Right cardiac atrium (tissue), 5 donors: Measurements from ENCODE around the gene TARBP2. TPM values are rescaled to one million over a fixed set of nuclear protein-coding genes. Genes with fewer than 3 reads are reported as not detected.

ENCODE experiments used
- ATAC-seq, 2 donors: fragments of 200-7000 bp; cut with Tn5 transposase; one replicate each; pipeline versions ENCODE4 v1.8.0 to v1.9.1; 2020; ENCODE audit warnings: moderate library complexity in 2 of 2, mild to moderate bottlenecking in 1 of 2
- DNase-seq, 3 donors: peaks; one replicate each; pipeline ENCODE4 v3.0.0-alpha.2; 2020
- H3K27ac ChIP-seq: one replicate; pipeline ENCODE4 v1.5.1; 2013; ENCODE audit warnings: mild to moderate bottlenecking, low read length, control low read depth, moderate library complexity
- H3K27me3 ChIP-seq: one replicate; pipeline ENCODE4 v1.6.1; 2013; ENCODE audit not compliant: control insufficient read depth, insufficient read depth
- H3K4me1 ChIP-seq: one replicate; pipeline ENCODE4 v1.6.1; 2013; ENCODE audit warnings: low read length; ENCODE audit not compliant: control insufficient read depth, insufficient read depth
- H3K4me3 ChIP-seq: one replicate; pipeline ENCODE4 v1.5.1; 2013; ENCODE audit warnings: low read length, control low read depth
- H3K9me3 ChIP-seq: one replicate; pipeline ENCODE4 v1.6.1; 2013; ENCODE audit warnings: low read length; ENCODE audit not compliant: control insufficient read depth
- WGBS: extraction: QIAGEN DNeasy Blood & Tissue Kit; methylation state at CpG from one replicate; pipeline ENCODE4 v1.1.7; 2013; 5-methylcytosine and 5-hydroxymethylcytosine counted together
- intact Hi-C, 4 donors: fragments of 100-400 bp; cut with DNase I; formaldehyde crosslinking; loops; one replicate each; pipeline versions ENCODE4 v1.11.0 to v1.14.0; 2022 to 2023
- polyA plus RNA-seq: library from polyadenylated mRNA; stranded (reverse); fragments of 200-250 nt; gene quantifications from one replicate; pipeline ENCODE4 v1.2.3, GENCODE V29; 2013
- total RNA-seq, 4 donors: library from RNA; stranded (reverse); fragmentation: NEBNext Ultra II Directional; extraction: Animal tissue kit (Norgen Biotek cat#: 25700); gene quantifications; one replicate each; pipeline ENCODE4 v1.2.1, GENCODE V29; 2021
- donor health status: healthy with polysubstance abuse.
- donor health status: DM: no; HTN: yes; CAD: no.
- donor health status: DM: no; HTN: no; CAD: no.
- donor health status: DM: no; HTN: yes; CAD: no; lungs with severe emphysema.
- donor health status: DM: yes; HTN: yes; CAD: no.

The TARBP2 gene
- total and polyA plus RNA-seq, 5 donors = 12.8 to 13.9 (median 13.0) TPM

DNA sequence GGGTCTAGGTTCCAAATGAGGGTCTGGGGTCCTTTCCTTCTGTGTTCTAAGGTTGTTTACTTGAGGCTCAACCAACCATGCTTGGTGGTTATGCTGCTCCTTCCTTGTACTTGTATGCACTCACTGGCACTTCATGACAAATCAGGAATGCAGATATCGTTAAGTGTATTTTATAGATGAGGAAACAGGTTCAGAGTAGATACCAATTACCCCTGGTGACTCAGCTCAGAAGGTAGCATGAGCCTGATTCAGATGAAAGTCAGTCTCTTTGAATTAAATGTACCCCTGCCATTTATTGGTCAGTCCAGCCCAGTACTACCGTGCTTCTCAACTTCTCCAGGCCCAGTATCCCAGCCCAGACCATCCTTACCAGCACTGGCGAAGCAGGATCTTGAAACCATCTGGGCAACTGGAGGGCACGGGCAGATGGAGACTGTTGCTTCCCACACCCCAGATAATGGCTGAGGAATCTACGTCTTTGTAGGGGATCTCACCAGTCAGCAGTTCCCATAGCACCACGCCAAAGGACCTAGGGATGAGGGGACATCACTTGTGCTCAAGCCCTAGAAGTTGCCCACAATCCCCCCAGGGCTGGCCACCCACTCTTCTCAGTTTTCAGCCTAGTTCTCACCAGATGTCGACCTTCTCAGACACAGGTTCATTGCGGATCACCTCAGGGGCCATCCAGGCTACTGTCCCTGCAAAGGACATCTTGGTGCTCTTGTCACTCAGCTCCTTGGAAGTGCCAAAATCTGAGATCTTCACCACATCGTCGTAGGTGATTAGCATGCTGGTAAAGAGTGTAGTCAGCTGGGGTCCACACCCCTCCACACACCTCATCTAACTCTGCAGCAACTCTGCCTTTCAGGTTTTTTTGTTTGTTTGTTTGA, 16.2 kb upstream of the TARBP2 start:
- DNase-seq = no peak
- no peak overlapping the region for H3K27ac ChIP-seq
- 77% methylated on average over 10 of the region's 10 CpGs for WGBS
- no peaks in the 10 kb centered on the region for H3K9me3 ChIP-seq
- no peaks in the 10 kb centered on the region for H3K4me1 ChIP-seq
- no peak for ATAC-seq
- H3K27me3 ChIP-seq = no peaks in the 10 kb centered on the region
- intact Hi-C loops = no loop called here
- no peak overlapping the region for H3K4me3 ChIP-seq

DNA sequence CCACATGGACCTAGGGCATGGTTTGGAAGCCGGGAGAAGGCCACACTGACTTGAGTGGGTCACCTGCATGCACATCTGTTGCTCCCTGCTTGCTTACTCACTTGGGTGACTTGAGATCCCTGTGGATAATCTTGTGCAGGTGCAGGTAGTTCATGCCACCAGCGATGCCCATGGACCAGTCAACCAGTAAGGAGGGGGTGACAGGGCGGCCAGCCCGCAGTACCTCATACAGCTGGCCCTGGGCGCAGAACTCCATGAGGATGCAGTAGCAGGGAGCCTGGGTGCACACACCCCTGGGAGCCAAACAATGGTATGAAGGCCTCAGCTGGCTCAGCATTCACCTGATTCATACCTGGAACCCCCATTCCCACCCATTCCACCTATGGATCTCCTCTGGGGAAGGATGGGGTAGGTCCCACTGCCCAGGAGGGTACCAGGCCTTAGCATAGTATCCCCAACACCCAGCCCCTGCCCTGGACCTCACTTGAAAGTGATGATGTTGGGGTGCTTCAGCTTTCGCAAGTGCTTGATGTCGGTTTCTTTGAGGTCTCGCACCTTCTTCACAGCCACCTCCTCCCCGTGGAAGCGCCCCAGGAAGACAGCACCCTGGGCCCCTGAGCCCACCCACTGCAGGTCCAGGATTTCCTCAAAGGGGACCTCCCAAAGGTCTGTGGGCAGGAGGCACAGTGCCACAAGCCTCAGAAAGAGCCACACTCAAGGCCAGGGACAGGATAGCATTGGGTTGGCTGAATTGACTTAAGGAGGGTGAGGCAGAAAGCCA, 14.9 kb upstream of the TARBP2 start:
- no peaks in the 10 kb centered on the region for H3K9me3 ChIP-seq
- 93% methylated on average over 10 of the region's 10 CpGs for WGBS

DNA sequence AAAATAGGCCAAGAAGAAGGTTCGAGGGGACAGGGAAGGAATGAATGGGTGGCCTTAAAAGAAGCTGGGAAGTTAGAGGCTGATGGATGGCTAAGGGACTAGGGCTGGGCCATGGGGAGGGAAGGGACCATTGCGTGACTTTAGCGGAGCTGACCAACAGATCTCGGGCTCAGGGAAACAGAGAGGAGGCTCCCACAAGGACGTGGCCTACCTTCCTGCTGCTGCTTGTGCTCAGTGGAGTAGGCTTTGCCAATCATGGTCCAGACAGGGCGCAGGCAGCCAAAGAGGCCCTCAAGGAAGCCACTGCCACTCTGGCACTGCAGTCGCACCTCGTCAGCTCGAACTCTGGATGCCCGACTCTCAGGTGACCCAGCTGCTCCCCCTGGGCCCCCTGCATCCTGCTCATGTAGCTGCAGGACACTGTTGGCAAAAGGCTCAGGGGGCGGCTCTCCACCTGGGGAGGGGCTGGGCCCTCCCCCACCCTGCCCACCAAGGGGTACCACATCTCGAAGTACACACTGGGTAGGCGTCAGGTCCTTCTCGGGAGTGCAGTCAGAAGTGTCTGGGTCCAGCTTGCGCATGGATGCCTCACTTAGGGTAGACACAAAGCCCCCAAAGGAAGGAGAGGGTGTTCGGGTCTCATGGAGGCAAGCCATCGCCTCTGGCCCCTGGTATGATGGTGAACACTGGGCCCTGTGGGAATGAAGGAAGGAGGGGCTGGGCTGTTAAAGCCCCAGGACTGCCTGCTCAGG, 14.2 kb upstream of the TARBP2 start:
- 79% methylated on average over 17 of the region's 17 CpGs for WGBS
- Histone ChIP-seq H3K9me3 (no peaks in the 10 kb centered on the region), H3K4me3 (no peak overlapping the region), H3K27me3 (no peaks in the 10 kb centered on the region), H3K27ac (no peak overlapping the region), H3K4me1 (no peaks in the 10 kb centered on the region)
- intact Hi-C loops = no loop called here
- peak in 1 of 3 donors; percentile 64 for DNase-seq
- peak in 1 of 2 donors; percentile 3 for ATAC-seq

More for the DNA sequence above, 14.9 kb upstream of the TARBP2 start:
- intact Hi-C loops = no loop called here
- H3K27ac ChIP-seq = no peak overlapping the region
- peak in 1 of 3 donors; percentile 47 for DNase-seq
- no peak for ATAC-seq
- no peaks in the 10 kb centered on the region for H3K27me3 ChIP-seq
- no peak overlapping the region for H3K4me3 ChIP-seq
- H3K4me1 ChIP-seq = no peaks in the 10 kb centered on the region

DNA sequence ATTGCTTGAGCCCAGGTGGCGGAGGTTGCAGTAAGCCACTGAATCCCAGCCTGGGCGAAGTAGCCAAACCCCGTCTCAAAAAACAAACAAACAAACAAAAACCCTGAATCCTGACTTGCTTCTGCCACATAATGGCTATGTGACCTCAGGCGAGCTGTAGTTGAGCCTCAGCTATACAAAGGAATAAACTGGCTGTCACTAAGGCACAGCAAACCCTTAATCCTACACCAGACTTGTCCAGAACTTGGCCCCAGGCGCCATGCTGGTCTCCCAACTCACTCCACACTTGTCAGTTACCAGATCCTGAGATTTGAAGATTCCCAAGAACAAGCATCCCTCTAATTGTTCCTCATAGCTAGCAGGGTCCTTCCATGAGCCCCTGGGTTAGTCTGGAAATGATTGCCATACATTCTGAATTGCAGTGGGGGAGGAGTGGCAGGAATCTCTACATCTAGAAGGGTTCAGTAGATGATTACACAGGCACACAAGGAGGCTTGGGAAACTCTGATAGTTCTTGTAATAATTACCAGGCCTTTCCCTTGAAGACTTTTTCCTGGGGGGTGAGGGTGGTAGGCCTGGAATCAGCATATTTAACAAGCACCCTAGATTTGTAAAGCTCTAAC, 11.7 kb upstream of the TARBP2 start:
- Histone ChIP-seq H3K27ac (no peak overlapping the region), H3K4me3 (no peak overlapping the region), H3K9me3 (no peaks in the 10 kb centered on the region), H3K4me1 (peaks cover 4% of the 10 kb centered on the region), H3K27me3 (no peaks in the 10 kb centered on the region)
- DNase-seq (no peak), ATAC-seq (no peak)
- intact Hi-C loops = no loop called here
- 95% methylated on average over 5 of the region's 5 CpGs for WGBS

DNA sequence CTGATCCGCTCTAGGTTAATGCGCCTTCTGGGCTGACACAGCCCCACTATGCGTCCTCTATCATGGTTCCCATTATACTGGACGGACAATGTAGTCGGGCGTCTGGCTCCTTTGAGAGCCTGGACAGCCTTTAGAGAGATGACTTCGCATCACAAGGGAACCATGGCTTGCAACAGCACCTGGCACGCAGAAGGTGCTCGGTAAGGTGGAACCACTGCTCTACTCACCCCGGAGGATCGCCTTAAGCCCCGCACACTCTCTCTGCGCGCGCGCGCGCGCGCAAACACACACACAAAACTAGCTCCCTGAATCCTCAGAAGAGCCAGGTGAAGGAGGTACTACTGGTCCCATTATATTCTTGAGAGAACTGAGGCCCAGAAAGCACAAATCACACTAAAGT, 8.9 kb upstream of the TARBP2 start:
- intact Hi-C loops = no loop called here
- Histone ChIP-seq H3K4me1 (peaks cover 4% of the 10 kb centered on the region), H3K27ac (peak overlapping the region; percentile 30), H3K4me3 (peak overlapping the region; percentile 47), H3K9me3 (no peaks in the 10 kb centered on the region), H3K27me3 (no peaks in the 10 kb centered on the region)
- peak in 1 of 2 donors; percentile 0 for ATAC-seq
- WGBS = 48% methylated on average over 20 of the region's 20 CpGs
- DNase-seq = peak in 1 of 3 donors; percentile 43

DNA sequence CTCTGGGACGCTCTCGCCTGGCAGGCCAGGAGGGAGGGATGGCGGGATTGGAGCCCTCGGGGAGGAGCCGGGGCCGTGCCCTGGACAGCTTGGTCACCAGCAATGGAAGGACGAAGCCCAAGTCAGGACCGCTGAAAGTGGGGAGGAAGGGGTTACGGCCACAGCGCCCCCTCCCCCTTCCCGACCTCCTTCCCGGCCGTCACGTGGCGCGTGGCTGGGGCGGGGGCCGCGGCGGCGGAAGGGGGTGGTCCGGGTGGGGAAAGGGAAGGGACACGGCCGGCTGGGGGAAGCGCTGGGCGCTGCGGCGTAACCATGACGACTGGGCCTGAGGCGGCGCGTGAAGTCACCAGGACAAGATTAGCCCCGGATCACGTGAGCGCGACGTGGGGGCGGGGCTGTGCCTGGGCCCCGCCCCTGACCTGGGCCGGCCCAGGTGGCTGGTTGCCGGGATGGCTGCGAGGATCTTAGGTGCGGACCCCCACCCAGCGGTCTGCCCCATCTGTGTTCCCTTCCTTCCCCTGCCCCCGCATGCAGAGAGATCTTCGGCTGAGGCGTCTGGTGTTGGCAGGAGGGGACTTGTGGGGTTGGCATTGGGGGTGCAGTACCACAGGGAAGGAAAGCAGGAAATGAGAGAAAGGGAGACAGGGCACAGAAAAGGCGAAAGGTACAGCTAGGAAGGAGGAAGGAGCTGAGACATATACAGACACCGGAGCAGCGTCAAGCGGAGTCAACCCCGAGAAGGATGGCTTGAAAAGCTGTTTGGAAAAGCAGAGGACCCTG, 8.1 kb upstream of the TARBP2 start:
- peak; percentile 95 for ATAC-seq
- DNase-seq = peak; percentile 96 to 98 (median 98)

DNA sequence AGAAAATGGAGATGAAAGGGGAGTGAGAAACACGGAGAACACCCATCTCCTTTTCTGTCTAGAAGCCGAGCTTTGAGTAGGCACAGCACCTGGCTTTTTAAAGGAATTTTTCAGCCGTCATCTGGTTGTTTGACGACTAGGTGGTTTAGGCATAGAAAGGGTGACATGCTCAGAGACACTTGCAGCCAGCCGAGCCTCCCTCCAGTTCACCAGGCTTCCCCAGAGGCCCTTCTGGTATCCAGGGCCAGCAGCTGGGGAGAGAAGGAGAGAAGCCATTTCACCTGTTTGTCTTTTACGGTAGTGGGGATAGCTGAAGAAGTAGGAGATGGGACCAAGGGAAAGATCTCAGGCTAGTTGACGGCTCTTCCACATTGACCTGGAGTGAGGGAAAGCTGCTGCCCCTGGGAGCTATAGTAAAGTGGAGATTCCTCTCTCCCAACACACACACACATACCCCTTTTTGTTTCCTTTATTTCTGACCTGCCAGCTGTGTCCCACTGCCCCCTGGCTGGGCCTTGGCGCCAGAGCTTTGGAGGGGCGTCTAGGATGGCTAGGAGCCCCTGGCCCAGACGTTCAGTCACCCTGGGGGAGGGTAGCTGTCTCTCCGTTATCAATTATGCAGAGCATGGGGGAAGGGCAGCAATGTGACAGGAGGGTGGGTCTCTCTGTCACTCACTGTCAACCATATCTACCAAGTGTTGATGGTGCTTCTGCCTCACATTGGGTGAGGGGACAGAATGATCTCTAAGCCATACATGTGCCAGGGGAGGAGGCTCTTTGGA, 7.3 kb upstream of the TARBP2 start:
- DNase-seq (no peak), ATAC-seq (no peak)
- peaks cover 4% of the 10 kb centered on the region for H3K4me1 ChIP-seq
- 27% methylated on average over 11 of the region's 11 CpGs for WGBS
- peak overlapping the region; percentile 47 for H3K4me3 ChIP-seq
- no peaks in the 10 kb centered on the region for H3K9me3 ChIP-seq
- no peaks in the 10 kb centered on the region for H3K27me3 ChIP-seq
- H3K27ac ChIP-seq = peak overlapping the region; percentile 73
- intact Hi-C loops = no loop called here

More for the DNA sequence above, 8.1 kb upstream of the TARBP2 start:
- Histone ChIP-seq H3K9me3 (no peaks in the 10 kb centered on the region), H3K4me1 (peaks cover 4% of the 10 kb centered on the region), H3K27ac (peak overlapping the region; percentile 73), H3K27me3 (no peaks in the 10 kb centered on the region), H3K4me3 (peak overlapping the region; percentile 47)
- intact Hi-C loops = no loop called here
- 2% methylated on average over 47 of the region's 52 CpGs for WGBS

DNA sequence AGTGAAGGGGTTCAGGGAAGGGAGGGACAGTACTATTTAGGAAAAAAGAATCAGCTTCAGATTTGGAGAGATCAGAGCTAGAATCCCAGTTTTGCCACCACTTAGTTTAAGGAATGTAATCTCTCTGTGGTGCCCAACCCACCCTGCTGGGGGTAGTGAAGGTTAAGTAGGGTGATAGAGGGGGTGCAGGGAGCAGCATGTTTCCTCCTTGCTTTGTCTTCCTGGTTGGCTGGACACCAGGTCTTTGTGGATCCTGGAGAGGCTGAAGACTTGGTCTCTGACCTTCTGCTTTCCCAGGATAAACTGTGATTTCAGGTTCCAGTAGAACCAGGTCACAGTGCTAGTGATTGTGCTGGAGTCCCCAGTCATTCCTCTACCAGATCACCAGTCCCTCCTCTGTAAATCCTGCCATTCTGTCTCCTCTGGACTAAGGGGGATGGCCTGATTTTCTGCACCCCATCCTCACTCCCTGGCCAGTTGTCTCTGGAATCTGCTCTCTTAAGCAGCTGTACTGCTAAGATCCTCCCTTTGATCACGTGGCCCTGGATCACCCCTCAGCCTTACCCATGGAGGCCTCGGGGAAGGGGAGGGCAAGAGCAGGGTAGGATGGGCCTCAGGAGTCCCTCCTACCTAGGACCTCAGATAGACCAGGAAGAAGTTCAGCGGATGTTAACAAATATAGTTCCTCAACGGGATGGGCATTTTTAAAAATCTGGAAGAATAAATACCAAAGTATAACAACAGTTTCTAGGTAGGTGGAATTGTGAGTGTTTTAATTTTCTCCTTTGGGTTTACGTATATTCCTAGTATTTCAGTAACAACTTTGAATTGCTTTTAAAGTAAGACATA, 5.0 kb upstream of the TARBP2 start:
- Histone ChIP-seq H3K9me3 (no peaks in the 10 kb centered on the region), H3K27ac (peak overlapping the region; percentile 37), H3K4me3 (no peak overlapping the region), H3K4me1 (peaks cover 4% of the 10 kb centered on the region), H3K27me3 (no peaks in the 10 kb centered on the region)
- 35% methylated on average over 5 of the region's 5 CpGs for WGBS
- ATAC-seq = no peak
- intact Hi-C loops = no loop called here
- peak; percentile 73 to 85 (median 82) for DNase-seq

DNA sequence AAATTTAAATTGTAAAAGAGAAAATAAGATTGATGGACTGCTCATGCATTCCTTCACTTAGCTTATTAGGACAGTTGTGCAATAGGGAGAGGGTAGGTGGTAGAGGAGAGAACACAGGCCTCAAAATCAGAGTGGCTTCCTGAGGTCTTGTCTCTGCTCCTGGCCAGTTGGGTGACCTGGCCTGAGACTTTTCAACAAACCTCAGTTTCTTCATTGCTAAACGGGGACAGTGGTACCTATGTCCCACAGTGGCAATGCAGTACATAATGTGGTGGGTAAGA, 4.4 kb upstream of the TARBP2 start:
- no peaks in the 10 kb centered on the region for H3K9me3 ChIP-seq
- DNase-seq (no peak), ATAC-seq (no peak)
- no peaks in the 10 kb centered on the region for H3K27me3 ChIP-seq
- intact Hi-C loops = no loop called here
- peaks cover 7% of the 10 kb centered on the region for H3K4me1 ChIP-seq
- no peak overlapping the region for H3K4me3 ChIP-seq
- 79% methylated on average over 1 of the region's 1 CpG for WGBS
- no peak overlapping the region for H3K27ac ChIP-seq
